NCI-H2029 (cell line): ENCODE results near the gene COL1A2.
A peak's percentile ranks its signal among the peaks of the same experiment; 100 is the strongest.

Source experiments
- DNase-seq: peaks from one replicate; lab custom pipeline; 2025; lab: John Stamatoyannopoulos, UW

Gene COL1A2

DNA sequence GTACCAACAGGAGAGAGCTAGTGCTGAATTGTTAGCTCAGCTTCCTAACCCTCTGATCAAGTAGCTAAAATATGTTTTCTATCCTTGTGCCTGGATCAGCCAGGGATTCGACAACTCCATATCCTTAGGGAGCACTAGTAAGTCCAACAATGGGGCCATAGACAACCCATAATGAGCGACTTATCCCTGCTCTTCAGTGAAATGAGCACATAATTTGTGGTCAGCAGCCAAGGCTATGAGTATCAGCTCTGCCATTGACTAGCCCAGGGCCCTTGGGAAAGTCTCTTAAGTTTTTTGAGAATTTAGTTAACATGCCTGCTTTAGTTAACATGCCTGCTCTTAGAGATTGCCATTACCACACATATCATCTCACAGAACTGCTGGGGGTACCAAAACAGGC is 39.3 kb downstream of the COL1A2 start:
- DNase-seq, result no peak

GRCh38 chr7:94436018-94436604 is 41.4 kb downstream of the COL1A2 start:
- peak; percentile 37 for DNase-seq

DNA sequence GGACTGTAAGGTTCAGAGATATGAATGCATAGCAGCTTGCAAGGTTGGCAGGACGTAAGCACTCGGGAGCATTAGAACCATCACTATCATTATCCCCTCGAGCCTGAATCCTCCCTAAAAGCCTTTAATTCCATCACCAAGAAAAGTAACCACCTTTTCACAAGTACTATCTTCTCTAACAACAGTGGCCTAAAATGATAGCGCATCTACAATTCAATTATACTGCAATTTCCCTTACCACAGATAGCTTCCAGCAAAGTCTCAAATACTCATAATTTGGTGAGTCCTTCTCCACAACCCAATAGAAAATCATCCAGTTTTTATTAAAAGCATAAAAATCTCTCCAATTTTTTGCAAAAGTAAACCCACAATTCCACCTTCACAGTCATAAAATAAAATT is 42.0 kb downstream of the COL1A2 start:
- no peak for DNase-seq

DNA sequence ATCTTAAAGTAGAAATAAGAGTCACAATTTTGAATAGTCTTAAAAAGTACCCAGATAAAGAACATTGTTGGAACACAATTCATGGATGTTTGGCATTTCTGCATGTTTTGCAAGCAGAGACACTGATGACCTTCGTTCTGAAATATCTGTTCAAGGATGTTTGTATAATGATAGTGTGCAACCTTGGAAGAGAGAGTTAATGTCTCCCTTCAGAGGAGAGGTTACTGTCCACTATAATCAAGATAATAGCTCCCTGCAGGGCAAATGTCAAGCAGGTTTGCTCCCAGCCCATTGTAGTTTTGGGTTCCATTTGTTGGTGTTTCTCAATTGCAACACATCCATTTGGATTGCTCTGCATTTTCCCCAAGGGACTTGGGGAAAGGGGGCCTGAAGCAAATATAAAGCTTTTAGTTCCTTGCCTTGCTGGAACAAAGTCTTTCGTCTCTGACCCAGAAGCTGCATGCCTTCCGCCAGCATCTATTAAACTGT is 45.2 kb downstream of the COL1A2 start:
- DNase-seq, result no peak

- no peak for DNase-seq
These were observed 45.9 kb downstream of the COL1A2 start for GRCh38 chr7:94440451-94441039.

DNA sequence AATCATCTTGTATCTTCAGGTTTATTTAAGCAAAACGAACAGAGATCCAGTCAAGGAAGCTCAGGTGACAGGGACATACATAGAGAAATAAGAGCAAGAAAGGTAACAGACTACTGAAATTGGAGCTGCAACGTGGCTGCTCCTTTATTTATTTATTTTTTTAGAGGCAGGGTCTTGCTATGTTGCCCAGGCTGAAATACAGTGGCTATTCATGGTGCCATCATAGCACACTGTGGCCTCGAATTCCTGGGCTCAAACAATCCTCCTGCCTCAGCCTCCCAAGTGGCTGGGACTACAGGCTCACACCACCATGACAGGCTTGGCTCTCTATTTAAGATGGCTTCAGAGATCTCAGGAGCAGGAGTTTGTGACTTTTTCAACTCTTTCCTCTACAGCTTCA is 46.4 kb downstream of the COL1A2 start:
- DNase-seq, result no peak

DNA sequence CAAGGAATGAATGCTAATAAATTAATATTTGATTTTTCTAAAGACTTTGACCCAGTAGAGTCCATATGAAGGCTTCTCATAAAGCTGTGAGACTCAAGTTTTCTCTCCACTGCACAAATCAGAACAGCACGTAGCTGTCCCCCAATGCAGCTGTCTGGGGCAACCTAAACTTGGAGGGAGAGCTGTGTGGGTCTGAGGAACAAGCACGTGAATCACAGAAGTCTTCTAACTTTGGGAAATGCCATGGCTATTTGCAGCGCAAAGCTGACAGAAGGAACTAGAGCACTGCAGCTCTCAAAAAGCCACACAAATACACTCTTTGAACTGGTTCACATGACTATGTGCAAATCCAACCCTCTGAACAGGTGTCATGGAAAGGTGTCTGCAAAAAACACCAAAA is 47.9 kb downstream of the COL1A2 start:
- no peak for DNase-seq

DNA sequence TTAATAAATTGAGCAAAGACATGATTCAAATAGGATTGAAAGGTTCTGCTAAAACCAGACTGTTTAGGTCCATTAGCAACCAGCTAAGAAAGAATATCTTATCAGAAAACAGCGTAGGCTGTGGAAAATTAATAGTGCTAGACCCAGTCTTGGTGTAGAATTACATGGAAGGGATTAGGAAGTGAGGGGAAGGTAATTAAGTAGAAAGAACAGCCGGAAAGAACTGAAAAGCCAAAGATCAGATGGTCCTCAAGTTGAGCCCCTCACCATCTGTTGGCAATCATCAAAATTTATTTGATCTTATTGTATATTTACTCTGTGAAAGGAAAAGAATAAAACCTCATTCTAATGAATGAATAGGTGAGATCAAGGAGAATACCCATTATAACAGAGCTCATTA is 50.1 kb downstream of the COL1A2 start:
- DNase-seq, result no peak

- DNase-seq, result no peak
These were observed 51.0 kb downstream of the COL1A2 start for GRCh38 chr7:94445696-94446194.

DNA sequence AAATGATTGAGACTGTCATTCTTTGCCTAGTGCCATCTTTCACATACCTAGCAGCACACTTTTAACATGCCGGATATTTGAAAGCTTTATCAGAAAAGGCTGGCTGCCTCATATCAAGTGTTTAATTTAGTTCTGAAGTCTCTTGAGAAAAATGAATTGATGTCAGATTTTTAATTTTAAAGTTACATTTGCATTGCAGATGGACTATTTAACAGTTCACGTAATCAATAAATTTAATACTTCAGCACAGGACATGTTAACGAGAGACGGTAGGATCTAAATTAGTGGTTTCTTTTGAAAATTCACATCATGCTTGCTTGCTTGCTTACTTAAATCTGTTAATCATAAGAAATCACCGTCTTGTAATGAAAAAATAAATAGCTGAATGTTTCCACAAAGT is 51.6 kb downstream of the COL1A2 start:
- no peak for DNase-seq

GRCh38 chr7:94449151-94449725 is 54.5 kb downstream of the COL1A2 start:
- DNase-seq, result peak; percentile 76

DNA sequence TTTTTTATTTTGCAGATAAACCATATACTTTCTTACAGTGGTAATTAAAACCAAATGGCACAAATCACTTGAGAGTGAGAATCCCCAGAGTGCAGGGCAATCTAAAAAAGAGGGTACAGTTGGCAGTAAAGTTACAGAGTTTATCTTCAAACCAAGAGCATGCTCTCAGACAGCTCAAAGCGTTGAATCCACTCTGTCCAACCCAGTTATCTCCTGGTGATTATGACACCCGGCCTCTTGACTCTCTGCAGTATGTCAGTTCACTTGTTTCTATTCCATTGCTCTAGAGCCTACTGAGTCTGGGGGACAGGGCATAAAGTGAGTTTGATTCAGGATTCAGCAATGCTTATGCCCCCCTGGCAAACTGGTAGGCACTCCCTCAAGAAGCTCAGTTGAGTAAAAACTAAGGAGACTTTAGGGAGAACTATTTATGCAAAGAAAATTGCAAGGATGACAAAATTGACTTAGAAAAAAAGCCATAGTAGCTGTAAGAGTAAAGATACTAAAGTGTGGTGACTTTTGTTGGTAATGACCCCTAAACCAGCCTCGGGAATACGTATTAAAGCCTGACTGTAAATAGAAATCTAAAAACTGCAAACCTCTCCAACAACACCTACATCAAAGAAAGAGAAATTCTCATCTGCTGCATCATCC is 55.5 kb downstream of the COL1A2 start:
- peak; percentile 5 for DNase-seq

DNA sequence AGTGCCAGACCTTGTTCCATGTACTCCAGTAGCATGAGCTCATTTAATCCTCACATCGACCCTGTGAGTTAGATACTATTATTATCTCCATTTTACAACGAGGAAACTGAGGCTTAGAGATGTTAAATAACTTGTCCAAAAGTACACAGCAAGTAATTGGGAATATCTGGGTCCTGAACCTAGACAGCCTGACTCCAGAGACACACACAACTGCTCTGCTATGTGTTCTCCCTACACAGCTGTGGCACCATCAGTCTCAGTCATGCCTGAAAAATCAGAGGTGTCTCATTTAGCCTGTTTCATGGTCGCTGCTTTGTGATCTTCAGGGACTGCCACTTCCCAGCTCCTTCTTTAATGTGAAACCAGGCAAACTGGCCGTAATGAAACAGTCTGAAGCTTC is 56.5 kb downstream of the COL1A2 start:
- no peak for DNase-seq

DNA sequence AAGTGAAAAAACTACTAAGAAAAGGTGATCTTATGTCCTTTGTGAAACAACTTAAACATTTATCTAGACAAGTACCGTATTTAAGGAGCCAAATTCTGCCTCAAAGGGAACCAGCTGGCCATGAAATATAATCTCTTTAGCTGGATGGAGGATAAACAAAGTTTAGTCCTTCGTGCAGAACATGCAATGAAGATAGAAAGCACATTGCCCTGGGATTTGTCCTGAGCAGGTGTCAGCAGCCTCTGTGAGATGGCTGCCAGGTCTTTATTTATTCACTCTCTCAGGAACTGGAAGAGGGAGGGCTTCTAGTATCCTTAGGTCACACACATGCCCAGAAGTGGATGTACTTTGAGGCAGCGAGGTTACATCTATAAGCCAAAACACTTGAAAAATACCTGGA is 57.5 kb downstream of the COL1A2 start:
- peak; percentile 93 for DNase-seq

GRCh38 chr7:94453898-94454297 is 59.2 kb downstream of the COL1A2 start:
- no peak for DNase-seq

- no peak for DNase-seq
These were observed 63.3 kb downstream of the COL1A2 start for GRCh38 chr7:94458041-94458440.

DNA sequence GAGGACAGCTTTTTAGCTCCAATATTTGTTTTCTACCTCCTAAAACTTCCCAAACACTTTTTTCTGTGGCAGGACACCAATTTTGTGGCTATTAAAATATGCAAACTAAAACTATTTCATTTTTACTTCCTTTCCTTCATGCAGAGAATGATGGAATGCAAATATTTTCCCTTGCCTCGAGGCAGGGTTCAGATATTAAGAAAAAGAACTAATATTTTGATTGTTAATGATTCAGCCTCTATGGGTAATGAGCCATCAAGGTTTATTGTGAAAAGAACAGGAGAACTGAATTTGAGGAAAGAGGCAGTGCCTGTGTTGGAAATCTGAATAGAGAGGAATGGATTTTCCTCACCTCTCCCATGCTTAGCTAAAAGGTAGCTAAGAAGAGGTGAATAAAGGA is 71.8 kb downstream of the COL1A2 start:
- no peak for DNase-seq

GRCh38 chr7:94471604-94472003 is 76.9 kb downstream of the COL1A2 start:
- DNase-seq, result no peak

- no peak for DNase-seq
These were observed 77.9 kb downstream of the COL1A2 start for GRCh38 chr7:94472608-94473007.

- no peak for DNase-seq
These were observed 81.7 kb downstream of the COL1A2 start for GRCh38 chr7:94476251-94476840.

DNA sequence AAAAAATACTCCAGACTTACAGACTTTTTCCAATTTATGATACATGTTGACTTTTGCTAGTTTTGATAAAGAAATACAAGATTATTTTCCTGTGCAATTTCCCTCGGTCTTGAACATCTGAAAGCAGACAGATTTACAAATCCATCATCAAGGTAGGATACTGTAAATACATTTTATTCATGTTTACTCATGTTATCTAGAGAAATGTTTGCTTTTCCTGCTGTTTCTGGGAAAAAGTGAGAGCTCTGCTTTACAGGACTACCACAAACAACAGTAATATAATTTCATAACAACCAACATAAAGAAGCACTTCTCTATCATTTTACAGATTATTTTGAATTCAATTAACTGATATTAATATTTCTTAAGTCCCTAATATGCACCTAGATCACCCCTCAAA is 83.2 kb downstream of the COL1A2 start:
- no peak for DNase-seq

DNA sequence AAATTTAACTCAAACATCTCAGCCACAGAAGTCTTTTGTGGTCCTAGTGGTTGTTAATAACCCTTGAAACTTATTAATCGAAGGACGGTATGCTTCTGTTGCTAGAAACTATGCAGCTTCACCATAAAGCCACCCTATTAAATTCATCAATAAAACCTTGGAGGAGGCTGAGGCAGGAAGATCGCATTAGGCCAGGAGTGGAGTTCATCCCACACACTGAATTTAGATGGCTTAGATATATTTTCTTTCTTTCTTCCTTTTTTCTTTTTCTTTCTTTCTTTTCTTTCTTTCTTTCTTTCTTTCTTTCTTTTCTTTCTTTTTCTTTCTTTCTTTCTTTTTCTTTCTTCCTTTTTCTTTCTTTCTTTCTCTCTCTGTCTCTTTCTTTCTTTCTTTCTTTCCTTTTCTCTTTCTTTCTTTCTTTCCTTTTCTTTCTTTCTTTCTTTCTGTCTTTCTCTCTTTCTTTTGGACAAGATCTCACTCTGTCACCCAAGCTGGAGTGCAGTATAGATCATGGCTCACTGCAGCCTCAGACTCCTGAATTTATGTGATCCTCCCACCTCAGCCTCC is 84.0 kb downstream of the COL1A2 start:
- DNase-seq, result no peak
